H9 (cell line): ENCODE measurements around the gene GNE. TPM values are rescaled to one million over a fixed set of nuclear protein-coding genes. Genes with fewer than 3 reads are reported as not detected.

ENCODE experiments used
- DNase-seq: peaks from one replicate; pipeline ENCODE4 v3.0.0-alpha.2; 2017
- H2AFZ ChIP-seq: one replicate; pipeline ENCODE4 v1.6.1; 2013; ENCODE audit warnings: mild to moderate bottlenecking, low read length, control low read depth, moderate library complexity
- H2AK5ac ChIP-seq: 2 replicates; pipeline ENCODE4 v1.6.1; 2013; ENCODE audit warnings: low read length, control low read depth, mixed read lengths; ENCODE audit not compliant: insufficient read length
- H2BK120ac ChIP-seq: one replicate; pipeline ENCODE4 v1.6.1; 2013; ENCODE audit warnings: low read depth, mild to moderate bottlenecking, low read length, control low read depth, inconsistent platforms; ENCODE audit not compliant: poor library complexity, severe bottlenecking
- H2BK12ac ChIP-seq: 2 replicates; pipeline ENCODE4 v1.6.1; 2013; ENCODE audit warnings: low read length, control low read depth, mixed read lengths, low read depth; ENCODE audit not compliant: insufficient read length
- H2BK15ac ChIP-seq: 2 replicates; pipeline ENCODE4 v1.6.1; 2013; ENCODE audit warnings: low read depth, low read length, control low read depth
- H2BK20ac ChIP-seq: one replicate; pipeline ENCODE4 v1.6.1; 2013; ENCODE audit warnings: low read depth, mild to moderate bottlenecking, low read length, control low read depth, inconsistent platforms; ENCODE audit not compliant: poor library complexity, severe bottlenecking
- H2BK5ac ChIP-seq: 2 replicates; pipeline ENCODE4 v1.6.1; 2013; ENCODE audit warnings: low read length, control low read depth, mixed read lengths; ENCODE audit not compliant: insufficient read length
- H3K14ac ChIP-seq: 2 replicates; pipeline ENCODE4 v1.6.1; 2013; ENCODE audit warnings: low read length, control low read depth; ENCODE audit not compliant: insufficient read depth
- H3K18ac ChIP-seq: 2 replicates; pipeline ENCODE4 v1.6.1; 2013; ENCODE audit warnings: low read depth, mild to moderate bottlenecking, mixed read lengths, low read length, control low read depth; ENCODE audit not compliant: insufficient read length
- H3K23ac ChIP-seq: 2 replicates; pipeline ENCODE4 v1.6.1; 2013; ENCODE audit warnings: low read length, control low read depth, mixed read lengths, low read depth; ENCODE audit not compliant: insufficient read length
- H3K23me2 ChIP-seq: 2 replicates; pipeline ENCODE4 v1.6.1; 2013; ENCODE audit warnings: low read depth, mild to moderate bottlenecking, mixed read lengths, low read length, control low read depth; ENCODE audit not compliant: insufficient read length, poor library complexity, severe bottlenecking
- H3K27ac ChIP-seq: 2 replicates; pipeline ENCODE4 v1.5.1; 2013; ENCODE audit warnings: low read length, control low read depth, mixed read lengths, low read depth; ENCODE audit not compliant: insufficient read length
- H3K27me3 ChIP-seq: 2 replicates; pipeline ENCODE4 v1.6.1; 2013; ENCODE audit warnings: low read length, control low read depth, inconsistent platforms; ENCODE audit not compliant: insufficient read depth
- H3K4ac ChIP-seq: 2 replicates; pipeline ENCODE4 v1.6.1; 2013; ENCODE audit warnings: low read depth, mild to moderate bottlenecking, control low read depth, inconsistent platforms, low read length, moderate library complexity
- H3K4me1 ChIP-seq: 2 replicates; pipeline ENCODE4 v1.6.1; 2013; ENCODE audit warnings: low read length, control low read depth, inconsistent platforms; ENCODE audit not compliant: insufficient read depth
- H3K4me2 ChIP-seq: 2 replicates; pipeline ENCODE4 v1.6.1; 2013; ENCODE audit warnings: low read length, control low read depth, mixed read lengths; ENCODE audit not compliant: insufficient read length, insufficient read depth
- H3K56ac ChIP-seq: 2 replicates; pipeline ENCODE4 v1.6.1; 2013; ENCODE audit warnings: low read depth, mild to moderate bottlenecking, mixed read lengths, low read length, control low read depth; ENCODE audit not compliant: insufficient read length
- H3K79me1 ChIP-seq: 2 replicates; pipeline ENCODE4 v1.6.1; 2013; ENCODE audit warnings: low read depth, mild to moderate bottlenecking, moderate library complexity, low read length, control low read depth, inconsistent platforms; ENCODE audit not compliant: insufficient read depth, poor library complexity, severe bottlenecking
- H3K79me2 ChIP-seq: 2 replicates; pipeline ENCODE4 v1.6.1; 2013; ENCODE audit warnings: low read length, control low read depth, inconsistent platforms; ENCODE audit not compliant: insufficient read depth
- H3K9ac ChIP-seq: 2 replicates; pipeline ENCODE4 v1.6.1; 2013; ENCODE audit warnings: low read length, control low read depth, mixed read lengths; ENCODE audit not compliant: insufficient read length; ENCODE audit errors: extremely low read depth
- H3K9me3 ChIP-seq: one replicate; pipeline ENCODE4 v1.6.1; 2013; ENCODE audit warnings: low read depth, low read length, inconsistent platforms; ENCODE audit not compliant: control insufficient read depth
- H3T11ph ChIP-seq: one replicate; pipeline ENCODE4 v1.6.1; 2013; ENCODE audit warnings: mild to moderate bottlenecking, low read length, control low read depth, inconsistent platforms
- H4K20me1 ChIP-seq: one replicate; pipeline ENCODE4 v1.6.1; 2013; ENCODE audit not compliant: control insufficient read depth, insufficient read length, insufficient read depth
- H4K5ac ChIP-seq: 2 replicates; pipeline ENCODE4 v1.6.1; 2013; ENCODE audit warnings: low read depth, mild to moderate bottlenecking, mixed read lengths, low read length, control low read depth; ENCODE audit not compliant: insufficient read length
- H4K8ac ChIP-seq: replicated peaks from 2 replicates; pipeline ENCODE4 v1.6.1; 2013; ENCODE audit warnings: low read length, control low read depth, mixed read lengths, low read depth; ENCODE audit not compliant: insufficient read length
- H4K91ac ChIP-seq: 2 replicates; pipeline ENCODE4 v1.6.1; 2013; ENCODE audit warnings: low read depth, mild to moderate bottlenecking, moderate library complexity, mixed read lengths, low read length, control low read depth; ENCODE audit not compliant: insufficient read length
- H3K27ac Mint-ChIP-seq, 3 experiments: 2 replicates in 2 of 3; 3 replicates in 1 of 3; pipeline ENCODE4 v1.8.0; 2020 to 2021; ENCODE audit warnings: mixed read lengths in 3 of 3, mild to moderate bottlenecking in 1 of 3, moderate library complexity in 1 of 3
- H3K27me3 Mint-ChIP-seq: 2 replicates; pipeline ENCODE4 v1.8.0; 2021; ENCODE audit warnings: low read depth, mild to moderate bottlenecking, moderate library complexity, mixed read lengths
- H3K36me3 Mint-ChIP-seq, 3 experiments: 2 replicates in 2 of 3; 3 replicates in 1 of 3; pipeline ENCODE4 v1.8.0; 2020 to 2021; ENCODE audit warnings: low read depth in 3 of 3, mixed read lengths in 3 of 3; ENCODE audit not compliant: insufficient read depth in 1 of 3
- H3K4me1 Mint-ChIP-seq, 2 experiments: 2 replicates each; pipeline ENCODE4 v1.8.0; 2020; ENCODE audit warnings: mixed read lengths in 2 of 2
- H3K4me3 Mint-ChIP-seq, 2 experiments: 2 replicates in 1 of 2; 3 replicates in 1 of 2; pipeline ENCODE4 v1.8.0; 2020 to 2021; ENCODE audit warnings: mild to moderate bottlenecking in 2 of 2, mixed read lengths in 2 of 2, moderate library complexity in 1 of 2
- H3K9me3 Mint-ChIP-seq, 2 experiments: 2 replicates in 1 of 2; 3 replicates in 1 of 2; pipeline ENCODE4 v1.8.0; 2020; ENCODE audit warnings: mild to moderate bottlenecking in 2 of 2, mixed read lengths in 2 of 2, moderate library complexity in 1 of 2
- WGBS: extraction: QIAGEN DNeasy Blood & Tissue Kit; methylation state at CpG from one replicate; pipeline ENCODE4 v1.1.7; 2013; ENCODE audit warnings: missing lambda C conversion rate, low lambda C conversion rate, mixed read lengths; ENCODE audit not compliant: insufficient read length; ENCODE audit errors: extremely low coverage; 5-methylcytosine and 5-hydroxymethylcytosine counted together
- total RNA-seq: library from RNA; stranded (reverse); gene quantifications from 2 replicates; pipeline ENCODE4 v1.2.1, GENCODE V29; 2021
- TF ChIP-seq, protein P1 (sequence below): fragments of 200-600 bp; sonication (generic); conservative IDR thresholded peaks from 3 replicates; pipeline ENCODE4 v1.8.0; 2021; ENCODE audit warnings: antibody characterized with exemption, mild to moderate bottlenecking

Gene GNE
- total RNA-seq, 1 experiment from 2014 or later: 6.3 TPM

DNA sequence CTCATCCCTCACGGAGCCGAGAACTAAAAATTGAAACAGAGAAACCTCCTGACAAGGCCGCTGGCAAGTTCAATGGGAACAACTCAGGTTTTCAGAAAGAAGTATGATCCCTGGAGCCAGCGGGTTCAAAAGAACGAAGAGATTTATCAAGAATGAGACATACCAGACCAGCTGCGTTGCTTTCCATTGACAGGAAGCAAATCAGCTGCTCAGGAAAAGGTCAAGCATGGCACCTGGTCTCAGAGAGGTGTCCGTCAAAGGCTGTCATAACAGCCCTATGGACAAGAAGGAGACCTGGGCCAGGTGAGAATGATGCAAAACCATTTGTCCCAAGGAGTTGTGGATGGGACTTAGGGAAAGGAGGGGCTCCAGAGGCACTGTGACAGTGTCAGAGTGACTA lies 34.9 kb upstream of the GNE start:
- Histone ChIP-seq H4K8ac (no peak overlapping the region), H3K4me2 (no peak overlapping the region), H3K14ac (no peak overlapping the region), H2AFZ (no peak overlapping the region), H3K9me3 (no peaks in the 10 kb centered on the region), H2BK20ac (no peak overlapping the region), H4K20me1 (no peaks in the 10 kb centered on the region), H3K56ac (no peak overlapping the region), H3K27ac (no peak overlapping the region), H3K23ac (no peak overlapping the region), H3K9ac (no peak overlapping the region), H3T11ph (no peak overlapping the region), H4K91ac (no peak overlapping the region), H2AK5ac (no peak overlapping the region), H3K18ac (no peak overlapping the region), H3K27me3 (no peaks in the 10 kb centered on the region), H2BK15ac (no peak overlapping the region), H3K79me1 (no peaks in the 10 kb centered on the region), H2BK120ac (no peak overlapping the region), H4K5ac (no peak overlapping the region), H2BK12ac (no peak overlapping the region), H2BK5ac (no peak overlapping the region), H3K4me1 (no peaks in the 10 kb centered on the region), H3K4ac (no peak overlapping the region), H3K79me2 (no peaks in the 10 kb centered on the region), H3K23me2 (no peaks in the 10 kb centered on the region)
- TF ChIP-seq, protein P1, sequence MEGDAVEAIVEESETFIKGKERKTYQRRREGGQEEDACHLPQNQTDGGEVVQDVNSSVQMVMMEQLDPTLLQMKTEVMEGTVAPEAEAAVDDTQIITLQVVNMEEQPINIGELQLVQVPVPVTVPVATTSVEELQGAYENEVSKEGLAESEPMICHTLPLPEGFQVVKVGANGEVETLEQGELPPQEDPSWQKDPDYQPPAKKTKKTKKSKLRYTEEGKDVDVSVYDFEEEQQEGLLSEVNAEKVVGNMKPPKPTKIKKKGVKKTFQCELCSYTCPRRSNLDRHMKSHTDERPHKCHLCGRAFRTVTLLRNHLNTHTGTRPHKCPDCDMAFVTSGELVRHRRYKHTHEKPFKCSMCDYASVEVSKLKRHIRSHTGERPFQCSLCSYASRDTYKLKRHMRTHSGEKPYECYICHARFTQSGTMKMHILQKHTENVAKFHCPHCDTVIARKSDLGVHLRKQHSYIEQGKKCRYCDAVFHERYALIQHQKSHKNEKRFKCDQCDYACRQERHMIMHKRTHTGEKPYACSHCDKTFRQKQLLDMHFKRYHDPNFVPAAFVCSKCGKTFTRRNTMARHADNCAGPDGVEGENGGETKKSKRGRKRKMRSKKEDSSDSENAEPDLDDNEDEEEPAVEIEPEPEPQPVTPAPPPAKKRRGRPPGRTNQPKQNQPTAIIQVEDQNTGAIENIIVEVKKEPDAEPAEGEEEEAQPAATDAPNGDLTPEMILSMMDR: no peak
- no peaks in the 10 kb centered on the region for H3K27me3 Mint-ChIP-seq
- H3K4me1 Mint-ChIP-seq: peaks cover 10 to 18% of the 10 kb centered on the region in 2 experiments
- no peak for DNase-seq
- no peaks in the 10 kb centered on the region for H3K36me3 Mint-ChIP-seq
- no peaks in the 10 kb centered on the region; a peak in 1 of 5 replicates for H3K9me3 Mint-ChIP-seq
- no CpG with 5 or more reads among the region's 7 CpGs for WGBS
- H3K4me3 Mint-ChIP-seq: no peak overlapping the region
- peak overlapping the region in 2 of 3 experiments; percentile 45 to 50; a peak in 2 of 7 replicates for H3K27ac Mint-ChIP-seq
